K562 (cell line): ENCODE results near the gene STK11. TPM values are rescaled to one million over a fixed set of nuclear protein-coding genes. Genes with fewer than 3 reads are reported as not detected.

ENCODE experiments used
- COPS2 ChIP-seq: fragments of 450-650 bp; conservative IDR thresholded peaks from 2 replicates; pipeline ENCODE4 v1.6.1; 2016; ENCODE audit warnings: mild to moderate bottlenecking, moderate library complexity
- GMEB1 ChIP-seq: fragments of 250-450 bp; sonication (Bioruptor Pico); IDR thresholded peaks from 2 replicates; pipeline ENCODE4 v1.4.0; 2020; ENCODE audit warnings: mild to moderate bottlenecking
- MGA ChIP-seq: fragments of 450-650 bp; IDR thresholded peaks from 2 replicates; pipeline ENCODE4 v1.6.1; 2016; ENCODE audit warnings: mild to moderate bottlenecking, moderate library complexity
- NFYB ChIP-seq: IDR thresholded peaks from 2 replicates; pipeline ENCODE4 v1.6.1; 2011; ENCODE audit warnings: mild to moderate bottlenecking, moderate library complexity; ENCODE audit not compliant: insufficient read length; ENCODE audit errors: extremely low read depth
- VEZF1 ChIP-seq: fragments of 200-800 bp; sonication (Bioruptor generic); IDR thresholded peaks from 2 replicates; pipeline ENCODE4 v1.6.1; 2017; ENCODE audit warnings: missing genetic modification characterization, missing compliant biosample characterization
- ZC3H8 ChIP-seq: fragments of 450-650 bp; IDR thresholded peaks from 2 replicates; pipeline ENCODE4 v1.6.1; 2017
- polyA plus RNA-seq, 8 experiments: library from polyadenylated mRNA; depleted of rRNA in 4 of 8; stranded (reverse) in 5 of 8; unstranded in 3 of 8; fragments of >200 nt; fragmentation: Nextera tagmentation in 2 of 8; fragmentation: Illumina TruSeq in 1 of 8; extraction: Ambion mirVana in 2 of 8; extraction: Trizol in 1 of 8; gene quantifications; 2 replicates each; pipeline versions ENCODE4 v1.2.1 to v1.2.3, GENCODE V29; 2011 to 2014; ENCODE audit warnings: inconsistent platforms in 1 of 8, missing spikeins in 1 of 8
- total RNA-seq, 7 experiments: library from RNA; depleted of rRNA in 6 of 7; stranded (reverse); fragments of >200 nt in 6 of 7; fragmentation: Illumina TruSeq in 2 of 7; extraction: Trizol in 2 of 7; gene quantifications; 2 replicates each; pipeline versions ENCODE4 v1.2.1 to v1.2.3, GENCODE V29; 2011 to 2021; ENCODE audit warnings: low replicate concordance in 1 of 7

Gene STK11
- total and polyA plus RNA-seq, 9 of the 15 experiments (the other 6 are each of a cell fraction or from before 2014, with no cell fraction given), result 0.15 to 96.5 (median 31.7) TPM

DNA sequence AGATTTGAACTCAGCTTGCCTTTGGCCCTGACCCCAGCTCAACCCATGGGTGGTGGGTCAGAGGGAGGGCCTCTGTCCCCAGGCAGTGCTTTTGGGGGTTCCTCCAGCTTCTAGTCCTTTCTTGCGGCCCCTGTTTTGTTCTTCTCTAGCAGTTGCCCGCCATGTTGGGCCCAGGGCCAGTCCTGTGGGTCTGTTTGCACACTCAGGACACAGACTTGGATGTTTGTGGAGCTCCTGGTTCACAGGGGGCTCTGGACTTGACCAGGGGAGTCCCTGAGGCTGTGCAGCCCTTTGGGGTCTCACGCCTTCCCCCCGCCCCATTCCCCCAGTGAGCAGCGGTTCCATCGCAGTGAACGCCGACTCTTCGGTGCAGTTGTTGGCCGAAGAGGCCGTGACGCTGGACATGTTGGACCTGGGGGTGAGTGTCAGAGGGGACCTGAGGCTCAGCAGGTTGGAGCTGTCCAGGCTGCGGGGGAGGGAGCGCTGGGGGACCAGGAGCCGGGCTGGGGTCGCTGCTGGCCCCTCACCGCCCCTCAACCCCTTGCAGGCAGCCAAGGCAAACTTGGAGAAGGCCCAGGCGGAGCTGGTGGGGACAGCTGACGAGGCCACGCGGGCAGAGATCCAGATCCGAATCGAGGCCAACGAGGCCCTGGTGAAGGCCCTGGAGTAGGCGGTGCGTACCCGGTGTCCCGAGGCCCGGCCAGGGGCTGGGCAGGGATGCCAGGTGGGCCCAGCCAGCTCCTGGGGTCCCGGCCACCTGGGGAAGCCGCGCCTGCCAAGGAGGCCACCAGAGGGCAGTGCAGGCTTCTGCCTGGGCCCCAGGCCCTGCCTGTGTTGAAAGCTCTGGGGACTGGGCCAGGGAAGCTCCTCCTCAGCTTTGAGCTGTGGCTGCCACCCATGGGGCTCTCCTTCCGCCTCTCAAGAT is 38.5 kb downstream of the STK11 start (continued):
- no peak; the same call in 1 of the 2 replicates for TF ChIP-seq MGA
- TF ChIP-seq GMEB1 (CRISPR knock-in tag), result no peak
- no peak for TF ChIP-seq ZC3H8
- no peak for TF ChIP-seq NFYB
- TF ChIP-seq COPS2, result no peak
- peak; percentile 16; the same call in 1 of the 2 replicates for TF ChIP-seq VEZF1
